Panc1 (cell line): ENCODE measurements around the gene DNAH6. TPM values are rescaled to one million over a fixed set of nuclear protein-coding genes. Genes with fewer than 3 reads are reported as not detected.

Source experiments
- ATAC-seq: fragments of 200-7000 bp; cut with Tn5 transposase; 2 replicates; pipeline ENCODE4 v1.9.1; 2020; ENCODE audit warnings: mild to moderate bottlenecking, moderate library complexity
- BruUV-seq: library from RNA; stranded (reverse); fragments of 400-500 nt; replicated peaks from 2 replicates; lab custom pipeline; 2021; lab: Mats Ljungman, UMichigan
- CTCF ChIA-PET: fragments of 300-600 bp; sonication (Branson Sonifier 250); formaldehyde crosslinking; loops from one replicate; lab custom pipeline; 2022; ENCODE audit warnings: antibody characterized with exemption; lab: Charles Lee
- POLR2A ChIA-PET: fragments of 300-600 bp; sonication (Branson Sonifier 250); formaldehyde crosslinking; loops from one replicate; lab custom pipeline; 2022; ENCODE audit warnings: antibody characterized with exemption; lab: Charles Lee
- DNase-seq: peaks from one replicate; pipeline ENCODE4 v3.0.0-alpha.2; 2010; ENCODE audit warnings: low read depth, low spot score
- H3K27ac ChIP-seq: 2 replicates; pipeline ENCODE4 v1.5.1; 2011; ENCODE audit warnings: mild to moderate bottlenecking, low read length, inconsistent platforms
- H3K27me3 ChIP-seq: fragments of 200-500 bp; sonication (Bioruptor generic); 2 replicates; pipeline ENCODE4 v1.6.0; 2014; ENCODE audit warnings: low read length, inconsistent platforms; ENCODE audit not compliant: control insufficient read depth, insufficient read depth
- H3K36me3 ChIP-seq: fragments of 200-500 bp; sonication (Bioruptor generic); 2 replicates; pipeline ENCODE4 v1.5.1; 2014; ENCODE audit warnings: inconsistent platforms, mild to moderate bottlenecking, low read length, moderate library complexity; ENCODE audit not compliant: control insufficient read depth, insufficient read depth
- H3K4me1 ChIP-seq: 2 replicates; pipeline ENCODE4 v1.5.1; 2011; ENCODE audit warnings: inconsistent platforms, mild to moderate bottlenecking, low read length, moderate library complexity; ENCODE audit not compliant: control insufficient read depth, insufficient read depth
- H3K4me3 ChIP-seq, 2 experiments: 2 replicates each; pipeline ENCODE4 v1.5.1; 2011 to 2012; ENCODE audit warnings: low read depth in 2 of 2, low read length in 2 of 2, mild to moderate bottlenecking in 2 of 2, inconsistent platforms in 1 of 2, moderate library complexity in 1 of 2
- H3K9me3 ChIP-seq: fragments of 200-500 bp; sonication (Bioruptor generic); 2 replicates; pipeline ENCODE4 v1.5.1; 2014; ENCODE audit warnings: low read depth, mild to moderate bottlenecking, inconsistent platforms, low read length, moderate library complexity; ENCODE audit not compliant: control insufficient read depth, insufficient read depth
- POLR2AphosphoS5 ChIP-seq: IDR thresholded peaks from 2 replicates; pipeline ENCODE4 v1.6.1; 2012; ENCODE audit warnings: mild to moderate bottlenecking, low read depth, low read length, moderate library complexity
- REST ChIP-seq, 2 experiments: IDR thresholded peaks; 2 replicates each; pipeline ENCODE4 v1.6.1; 2011 to 2012; ENCODE audit warnings: low read depth in 2 of 2, control low read depth in 1 of 2, low read length in 1 of 2, mild to moderate bottlenecking in 1 of 2, moderate library complexity in 1 of 2; ENCODE audit not compliant: insufficient read depth in 1 of 2
- SIN3A ChIP-seq: IDR thresholded peaks from 2 replicates; pipeline ENCODE4 v1.6.1; 2012; ENCODE audit warnings: low read depth, mild to moderate bottlenecking, low read length, moderate library complexity, borderline replicate concordance; ENCODE audit not compliant: insufficient read depth
- TCF7L2 ChIP-seq: IDR thresholded peaks from 2 replicates; pipeline ENCODE4 v1.6.1; 2011; ENCODE audit warnings: mild to moderate bottlenecking, low read depth, low read length, inconsistent platforms
- in situ Hi-C: cut with HindIII; loops from 2 replicates; pipeline ENCODE4 v1.10.0; 2016; ENCODE audit warnings: low sequenced_read_pairs, low pct_unique_long_range_greater_than_20kb
- intact Hi-C: fragments of 100-400 bp; cut with micrococcal nuclease; formaldehyde crosslinking; loops from one replicate; pipeline ENCODE4 v1.10.0; 2022; ENCODE audit not compliant: unreplicated experiment
- total RNA-seq: library from RNA; stranded (reverse); gene quantifications from one replicate; pipeline ENCODE4 v1.2.1, GENCODE V29; 2021; ENCODE audit not compliant: unreplicated experiment
- TF ChIP-seq, protein P1 (sequence below): fragments of 450-650 bp; IDR thresholded peaks from 2 replicates; pipeline ENCODE4 v1.5.1; 2017; ENCODE audit warnings: mild to moderate bottlenecking

Gene DNAH6
- total RNA-seq, 1 experiment from 2014 or later: 0.26 TPM

DNA sequence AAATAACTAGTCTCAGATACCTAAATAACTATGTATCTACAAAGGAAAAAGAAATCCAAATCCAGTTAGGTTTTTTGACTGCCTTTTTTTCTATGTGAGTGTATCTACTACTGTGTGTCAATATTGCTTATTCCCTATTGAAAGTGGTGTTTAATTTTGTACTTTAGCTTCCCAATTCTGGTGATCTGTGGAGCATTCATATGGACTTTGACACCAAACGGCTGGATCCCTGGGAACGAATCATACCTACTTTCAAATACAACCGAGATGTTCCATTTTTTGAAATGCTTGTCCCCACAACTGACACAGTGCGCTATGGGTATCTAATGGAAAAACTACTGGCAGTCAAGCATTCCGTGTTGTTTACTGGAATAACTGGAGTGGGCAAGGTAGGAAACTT is 152.8 kb downstream of the DNAH6 start:
- CTCF ChIA-PET: no interaction called here
- no TSS peak for BruUV-seq
- H3K4me1 ChIP-seq: no peaks in the 10 kb centered on the region
- TF ChIP-seq REST (IDR thresholded peaks at IDR 0.05; ENCODE audit: insufficient read depth in 1 of 2, low read depth in 2 of 2, low read length in 1 of 2) (no peak), SIN3A (no peak), TCF7L2 (no peak), POLR2AphosphoS5 (no peak)
- TF ChIP-seq, protein P1, sequence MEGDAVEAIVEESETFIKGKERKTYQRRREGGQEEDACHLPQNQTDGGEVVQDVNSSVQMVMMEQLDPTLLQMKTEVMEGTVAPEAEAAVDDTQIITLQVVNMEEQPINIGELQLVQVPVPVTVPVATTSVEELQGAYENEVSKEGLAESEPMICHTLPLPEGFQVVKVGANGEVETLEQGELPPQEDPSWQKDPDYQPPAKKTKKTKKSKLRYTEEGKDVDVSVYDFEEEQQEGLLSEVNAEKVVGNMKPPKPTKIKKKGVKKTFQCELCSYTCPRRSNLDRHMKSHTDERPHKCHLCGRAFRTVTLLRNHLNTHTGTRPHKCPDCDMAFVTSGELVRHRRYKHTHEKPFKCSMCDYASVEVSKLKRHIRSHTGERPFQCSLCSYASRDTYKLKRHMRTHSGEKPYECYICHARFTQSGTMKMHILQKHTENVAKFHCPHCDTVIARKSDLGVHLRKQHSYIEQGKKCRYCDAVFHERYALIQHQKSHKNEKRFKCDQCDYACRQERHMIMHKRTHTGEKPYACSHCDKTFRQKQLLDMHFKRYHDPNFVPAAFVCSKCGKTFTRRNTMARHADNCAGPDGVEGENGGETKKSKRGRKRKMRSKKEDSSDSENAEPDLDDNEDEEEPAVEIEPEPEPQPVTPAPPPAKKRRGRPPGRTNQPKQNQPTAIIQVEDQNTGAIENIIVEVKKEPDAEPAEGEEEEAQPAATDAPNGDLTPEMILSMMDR: no peak
- POLR2A ChIA-PET: no interaction called here
- intact Hi-C loops: no loop called here
- H3K9me3 ChIP-seq: no peaks in the 10 kb centered on the region
- H3K27ac ChIP-seq: no peak overlapping the region
- DNase-seq (no peak), ATAC-seq (no peak)
- no peak overlapping the region for H3K4me3 ChIP-seq
- no peaks in the 10 kb centered on the region for H3K36me3 ChIP-seq
- H3K27me3 ChIP-seq: peaks cover 2% of the 10 kb centered on the region; the same call in 1 of the 2 replicates
- in situ Hi-C loops: no loop called here

- no TSS peak for BruUV-seq
- intact Hi-C loops (no loop called here), in situ Hi-C loops (no loop called here)
- no peaks in the 10 kb centered on the region for H3K36me3 ChIP-seq
- H3K4me1 ChIP-seq: no peaks in the 10 kb centered on the region
- ChIA-PET CTCF (no interaction called here), POLR2A (no interaction called here)
- DNase-seq (no peak), ATAC-seq (no peak)
- H3K9me3 ChIP-seq: no peaks in the 10 kb centered on the region
- no peak overlapping the region for H3K4me3 ChIP-seq
- peaks cover 4% of the 10 kb centered on the region; the same call in 1 of the 2 replicates for H3K27me3 ChIP-seq
- TF ChIP-seq REST (IDR thresholded peaks at IDR 0.05; ENCODE audit: insufficient read depth in 1 of 2, low read depth in 2 of 2, low read length in 1 of 2): no peak
- TF ChIP-seq, protein P1: no peak
- no peak for TF ChIP-seq POLR2AphosphoS5
- TF ChIP-seq SIN3A: no peak
- no peak for TF ChIP-seq TCF7L2
- H3K27ac ChIP-seq: no peak overlapping the region
Measured at GRCh38 chr2:84674099-84674498, 157.8 kb downstream of the DNAH6 start.
